Renal pelvis (tissue), 4 donors: Measurements from ENCODE around the gene CCDC158. TPM values are rescaled to one million over a fixed set of nuclear protein-coding genes. Genes with fewer than 3 reads are reported as not detected.

Experiments
- DNase-seq: peaks from one replicate; pipeline ENCODE4 v3.0.0-alpha.2; 2013
- polyA plus RNA-seq, 3 donors: library from polyadenylated mRNA; unstranded; fragments of 120-200 nt; gene quantifications; one replicate each; pipeline ENCODE4 v1.2.1, GENCODE V29; 2013; ENCODE audit not compliant: insufficient read length in 3 of 3

The CCDC158 gene
- polyA plus RNA-seq, 3 donors: 0.56 to 1.1 (median 1.0) TPM

DNA sequence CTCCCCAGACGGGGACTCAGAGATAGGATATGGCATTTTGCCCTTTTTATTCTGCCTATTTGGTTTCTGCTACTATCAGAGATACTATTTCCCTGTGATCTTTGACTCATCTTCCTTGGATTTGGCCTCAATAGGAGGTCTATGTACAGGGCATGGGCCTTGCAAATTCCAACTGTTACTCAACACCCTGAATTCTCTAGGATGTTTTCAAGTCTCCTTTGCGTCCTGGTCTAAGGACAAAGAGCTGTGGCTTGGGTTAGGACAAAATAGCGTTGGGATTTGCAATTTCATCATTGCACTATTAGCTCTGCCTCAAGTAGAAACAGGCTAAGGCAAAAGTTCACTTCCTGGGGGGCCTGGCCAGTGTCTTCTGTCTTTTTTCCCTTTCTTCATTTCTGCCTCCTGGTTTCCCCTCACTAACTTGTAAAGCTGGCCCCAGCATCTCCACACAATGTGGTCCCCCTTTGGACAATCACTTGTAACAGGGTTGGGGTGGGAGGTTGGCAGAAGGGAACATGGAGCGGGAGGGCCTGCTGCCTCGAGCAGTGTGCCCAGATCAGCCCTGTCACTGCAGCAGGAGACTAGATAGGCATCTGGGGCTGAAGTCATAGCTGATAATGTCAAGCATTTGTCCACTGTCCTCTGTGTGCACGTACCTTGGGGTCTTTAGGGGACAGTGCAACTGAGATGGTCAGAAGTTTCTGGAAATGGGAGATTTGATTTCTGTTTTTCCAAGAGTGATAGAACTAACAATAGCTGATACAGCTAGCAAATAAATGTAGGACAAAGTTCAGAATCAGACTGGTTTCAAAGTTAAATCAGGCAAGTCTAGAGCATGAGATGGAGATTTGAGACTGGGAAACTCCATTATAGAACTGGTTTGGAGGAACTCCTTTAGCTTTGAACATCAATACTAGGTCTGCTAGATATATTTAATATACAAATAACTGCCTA lies 140.2 kb downstream of the CCDC158 start:
- DNase-seq: no peak

- DNase-seq: no peak
Measured at GRCh38 chr4:76279462-76279861, 141.5 kb downstream of the CCDC158 start.

- DNase-seq: no peak
Measured at GRCh38 chr4:76278583-76278982, 142.4 kb downstream of the CCDC158 start.

GRCh38 chr4:76277667-76278066 lies 143.3 kb downstream of the CCDC158 start:
- no peak for DNase-seq

- no peak for DNase-seq
Measured at GRCh38 chr4:76276813-76277212, 144.1 kb downstream of the CCDC158 start.

DNA sequence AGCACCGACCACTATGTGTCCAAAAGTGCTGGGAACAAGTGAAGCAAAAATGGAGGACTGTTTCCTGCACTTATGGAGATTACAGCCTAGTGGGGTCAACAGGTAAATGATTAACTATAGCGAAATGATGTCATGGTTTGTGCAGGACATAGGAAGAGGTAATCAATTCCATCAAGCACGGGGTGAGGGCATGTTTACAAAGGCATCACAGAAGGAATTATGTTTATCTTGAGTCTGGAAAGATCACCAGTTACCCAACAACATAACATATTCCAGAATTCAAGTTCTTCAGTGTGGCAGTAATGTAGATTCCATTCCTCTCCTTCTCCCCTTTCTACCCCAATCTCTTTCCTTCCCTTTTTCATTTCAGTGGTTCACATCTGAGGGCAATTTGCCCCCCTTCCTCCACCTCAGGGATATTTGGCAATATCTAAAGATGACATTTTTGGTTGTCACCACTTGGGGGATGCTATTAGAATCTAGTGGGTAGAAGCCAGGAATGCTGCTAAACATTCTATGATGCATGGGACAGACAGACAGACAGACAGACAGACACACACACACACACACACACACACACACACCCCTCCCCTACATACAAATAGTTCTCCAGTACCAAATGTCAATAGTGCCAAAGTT lies 145.3 kb downstream of the CCDC158 start:
- no peak for DNase-seq

- DNase-seq: no peak
Measured at GRCh38 chr4:76272999-76273398, 147.9 kb downstream of the CCDC158 start.

DNA sequence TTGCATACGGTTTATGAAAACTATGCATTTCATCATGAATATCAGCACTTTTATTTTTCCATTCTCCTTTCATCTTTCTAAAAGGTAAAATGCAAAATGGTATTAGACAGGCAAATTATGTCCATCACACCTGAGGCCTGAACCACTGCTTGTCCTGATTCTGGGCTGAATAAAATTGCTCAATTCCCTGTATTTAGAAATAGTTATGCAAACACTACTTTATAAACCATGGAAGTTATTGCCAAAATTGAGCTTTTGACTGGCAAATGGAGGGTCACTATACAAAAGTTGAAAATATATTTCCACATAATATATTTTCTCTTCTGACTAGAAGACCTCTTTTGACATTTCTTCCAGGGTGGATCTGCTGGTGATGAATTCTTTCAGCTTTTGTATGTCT lies 148.4 kb downstream of the CCDC158 start:
- DNase-seq: no peak

- DNase-seq: no peak
Measured at GRCh38 chr4:76272073-76272472, 148.9 kb downstream of the CCDC158 start.

DNA sequence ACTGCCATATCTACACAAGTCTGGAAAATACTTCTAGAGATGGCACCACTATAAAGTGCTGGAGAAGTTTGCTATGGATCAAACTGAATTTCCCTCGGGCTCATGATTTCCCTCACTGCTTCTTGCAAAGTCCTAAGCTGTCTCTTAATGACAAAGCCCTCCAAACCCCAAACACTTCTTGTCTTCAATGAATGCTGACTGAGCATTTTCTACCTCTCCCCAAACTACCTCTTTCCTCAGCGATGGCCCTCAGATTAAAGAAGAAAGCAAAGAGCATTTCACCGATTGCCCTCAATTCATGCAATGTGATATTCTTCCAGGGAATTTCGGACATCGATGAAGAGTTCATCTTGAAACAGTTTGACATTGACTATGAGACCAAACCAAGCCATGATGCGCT lies 149.7 kb downstream of the CCDC158 start:
- DNase-seq: no peak

DNA sequence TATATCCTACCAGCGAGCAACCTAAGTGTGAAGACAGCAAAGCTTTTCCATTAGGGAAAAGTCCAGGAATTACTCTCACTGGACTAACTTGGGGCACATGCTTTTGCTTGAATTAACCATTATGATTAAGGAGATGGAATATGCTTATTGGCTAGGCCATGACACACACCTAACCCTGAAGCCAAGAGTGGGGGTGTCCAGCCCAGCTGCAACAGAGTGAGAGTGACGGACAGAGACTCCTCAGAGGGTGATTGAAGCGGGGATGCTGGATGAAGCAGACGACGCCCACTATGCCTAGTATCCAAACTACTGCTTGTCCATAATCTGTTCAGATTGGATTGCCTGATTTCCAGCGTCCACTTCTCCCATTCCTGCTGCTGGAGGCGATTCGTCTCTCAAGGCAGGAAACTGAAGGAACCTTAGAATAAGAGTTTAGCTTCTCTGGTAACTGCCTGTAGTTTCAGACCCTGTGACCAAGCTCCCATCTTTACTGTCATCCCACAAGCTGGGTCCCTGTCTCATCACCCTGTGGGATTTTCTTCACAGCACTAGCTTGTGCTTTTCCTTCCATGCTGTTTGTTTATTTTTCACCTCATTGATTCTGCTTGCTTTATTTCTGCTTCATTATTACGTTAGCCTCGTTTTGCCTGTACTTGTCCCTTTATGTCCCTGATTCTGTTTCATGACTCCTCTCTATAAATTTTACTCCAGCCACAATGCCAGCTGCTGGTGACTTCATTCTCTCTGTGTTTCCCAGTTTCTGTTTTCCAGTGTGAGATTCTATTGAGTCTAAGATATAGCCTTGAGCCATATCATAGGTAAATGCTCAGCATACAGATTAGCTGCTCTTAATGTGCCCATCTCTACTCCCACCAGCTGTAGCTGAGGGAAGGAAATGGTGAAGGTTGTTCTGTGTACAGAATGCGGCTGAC lies 150.4 kb downstream of the CCDC158 start:
- DNase-seq: no peak

GRCh38 chr4:76267811-76268210 lies 153.1 kb downstream of the CCDC158 start:
- DNase-seq: no peak

DNA sequence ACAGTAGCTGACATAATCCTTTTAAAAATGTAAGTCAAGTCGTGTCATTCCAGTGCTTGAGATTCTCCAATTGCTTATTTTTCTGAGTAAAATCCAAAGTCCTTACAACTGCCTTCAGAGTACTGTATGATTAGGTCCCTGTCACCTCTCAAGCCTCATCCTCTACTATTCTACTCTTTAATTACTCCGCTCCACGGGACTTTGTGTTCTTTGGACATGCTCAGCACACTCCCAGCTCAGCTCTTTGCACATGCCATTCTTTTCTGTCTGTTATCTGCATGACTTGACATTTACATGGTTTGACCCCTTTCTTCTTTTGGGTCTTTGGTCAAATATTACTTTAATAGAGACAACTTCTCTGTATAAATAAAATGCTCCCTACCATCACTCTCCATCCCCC lies 154.3 kb downstream of the CCDC158 start:
- DNase-seq: no peak

- DNase-seq: no peak
Measured at GRCh38 chr4:76265631-76266218, 155.2 kb downstream of the CCDC158 start.

Other genes starting within 250 kb of the CCDC158 start
- 100 to 1,000 TPM; 154 to 171 (median 161) TPM for gene SCARB2, start 207.3 kb downstream of the CCDC158 start, polyA plus RNA-seq
- gene FAM47E, start 169.4 kb downstream of the CCDC158 start, polyA plus RNA-seq: 10 to 100 TPM in 1 of 3 donors, 1 to 10 TPM in 2; 6.6 to 10.4 (median 9.3) TPM
- gene STBD1, start 114.4 kb downstream of the CCDC158 start, polyA plus RNA-seq: 1 to 10 TPM; 1.7 to 2.6 (median 2.0) TPM
- 10 to 100 TPM; 36.8 to 41.2 (median 37.1) TPM for gene SHROOM3, start 14.1 kb upstream of the CCDC158 start, polyA plus RNA-seq